Calu3 (cell line): ENCODE results near the gene KRTAP24-1. TPM values are rescaled to one million over a fixed set of nuclear protein-coding genes. Genes with fewer than 3 reads are reported as not detected.

Experiments
- BruUV-seq: library from RNA; stranded (reverse); fragments of 400-500 nt; replicated peaks from 2 replicates; lab custom pipeline; 2021; lab: Mats Ljungman, UMichigan
- CTCF ChIA-PET: fragments of 300-600 bp; sonication (Branson Sonifier 250); formaldehyde crosslinking; loops from one replicate; lab custom pipeline; 2022; ENCODE audit warnings: antibody characterized with exemption; lab: Charles Lee
- DNase-seq: peaks from one replicate; pipeline ENCODE4 v3.0.0; 2022
- H3K27ac Mint-ChIP-seq: one replicate; pipeline ENCODE4 v1.8.0; 2022; ENCODE audit warnings: mixed read lengths; ENCODE audit not compliant: unreplicated experiment
- H3K27me3 Mint-ChIP-seq: one replicate; pipeline ENCODE4 v1.8.0; 2022; ENCODE audit warnings: mixed read lengths; ENCODE audit not compliant: unreplicated experiment
- H3K36me3 Mint-ChIP-seq: one replicate; pipeline ENCODE4 v1.8.0; 2022; ENCODE audit warnings: mild to moderate bottlenecking, moderate library complexity, mixed read lengths; ENCODE audit not compliant: insufficient read depth, unreplicated experiment
- H3K4me1 Mint-ChIP-seq: one replicate; pipeline ENCODE4 v1.8.0; 2022; ENCODE audit warnings: mild to moderate bottlenecking, low read depth, mixed read lengths; ENCODE audit not compliant: unreplicated experiment
- H3K4me3 Mint-ChIP-seq: one replicate; pipeline ENCODE4 v1.8.0; 2022; ENCODE audit warnings: mild to moderate bottlenecking, low read depth, moderate library complexity, mixed read lengths; ENCODE audit not compliant: unreplicated experiment
- H3K9me3 Mint-ChIP-seq: one replicate; pipeline ENCODE4 v1.8.0; 2022; ENCODE audit warnings: low read depth, mixed read lengths; ENCODE audit not compliant: unreplicated experiment
- intact Hi-C: fragments of 100-400 bp; cut with micrococcal nuclease; formaldehyde crosslinking; loops from one replicate; pipeline ENCODE4 v1.10.0; 2022; ENCODE audit not compliant: unreplicated experiment
- total RNA-seq: library from RNA; stranded (reverse); gene quantifications from 2 replicates; pipeline ENCODE4 v1.2.3, GENCODE V29; 2022
- TF ChIP-seq, protein P1 (sequence below): fragments of 200-600 bp; IDR thresholded peaks from one replicate; pipeline ENCODE4 v1.8.0; 2022; ENCODE audit warnings: antibody characterized with exemption; ENCODE audit not compliant: unreplicated experiment

KRTAP24-1 gene
- total RNA-seq, 1 experiment from 2014 or later, result not detected

DNA sequence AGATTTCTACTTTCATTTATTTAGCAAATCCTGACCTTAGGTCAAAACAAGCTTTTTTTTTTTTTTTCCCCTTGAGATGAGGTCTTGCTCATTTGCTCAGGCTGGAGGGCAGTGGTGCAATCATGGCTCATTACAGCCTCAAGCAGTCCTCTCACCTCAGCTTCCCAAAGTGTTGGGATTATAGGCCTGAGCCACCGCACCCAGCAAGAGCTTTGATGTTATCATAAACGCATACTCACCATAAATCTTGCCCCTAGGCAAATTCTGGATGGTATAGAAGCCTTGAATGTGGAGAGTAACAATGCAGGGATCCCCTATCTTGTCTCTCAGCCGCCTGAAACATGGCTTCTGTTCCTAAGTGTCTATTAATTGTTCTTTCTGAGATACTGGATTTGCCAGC is 42.1 kb downstream of the KRTAP24-1 start:
- H3K4me3 Mint-ChIP-seq, result no peak overlapping the region
- intact Hi-C loops, result no loop called here
- H3K36me3 Mint-ChIP-seq, result no peaks in the 10 kb centered on the region
- H3K27ac Mint-ChIP-seq, result no peak overlapping the region
- BruUV-seq, result no TSS peak
- DNase-seq, result no peak
- no peaks in the 10 kb centered on the region for H3K4me1 Mint-ChIP-seq
- no peaks in the 10 kb centered on the region for H3K27me3 Mint-ChIP-seq
- CTCF ChIA-PET, result no interaction called here
- TF ChIP-seq, protein P1, sequence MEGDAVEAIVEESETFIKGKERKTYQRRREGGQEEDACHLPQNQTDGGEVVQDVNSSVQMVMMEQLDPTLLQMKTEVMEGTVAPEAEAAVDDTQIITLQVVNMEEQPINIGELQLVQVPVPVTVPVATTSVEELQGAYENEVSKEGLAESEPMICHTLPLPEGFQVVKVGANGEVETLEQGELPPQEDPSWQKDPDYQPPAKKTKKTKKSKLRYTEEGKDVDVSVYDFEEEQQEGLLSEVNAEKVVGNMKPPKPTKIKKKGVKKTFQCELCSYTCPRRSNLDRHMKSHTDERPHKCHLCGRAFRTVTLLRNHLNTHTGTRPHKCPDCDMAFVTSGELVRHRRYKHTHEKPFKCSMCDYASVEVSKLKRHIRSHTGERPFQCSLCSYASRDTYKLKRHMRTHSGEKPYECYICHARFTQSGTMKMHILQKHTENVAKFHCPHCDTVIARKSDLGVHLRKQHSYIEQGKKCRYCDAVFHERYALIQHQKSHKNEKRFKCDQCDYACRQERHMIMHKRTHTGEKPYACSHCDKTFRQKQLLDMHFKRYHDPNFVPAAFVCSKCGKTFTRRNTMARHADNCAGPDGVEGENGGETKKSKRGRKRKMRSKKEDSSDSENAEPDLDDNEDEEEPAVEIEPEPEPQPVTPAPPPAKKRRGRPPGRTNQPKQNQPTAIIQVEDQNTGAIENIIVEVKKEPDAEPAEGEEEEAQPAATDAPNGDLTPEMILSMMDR, result no peak
- no peaks in the 10 kb centered on the region for H3K9me3 Mint-ChIP-seq

GRCh38 chr21:30238168-30238567 is 44.6 kb downstream of the KRTAP24-1 start:
- H3K9me3 Mint-ChIP-seq, result no peaks in the 10 kb centered on the region
- DNase-seq, result no peak
- TF ChIP-seq, protein P1, result no peak
- no peak overlapping the region for H3K4me3 Mint-ChIP-seq
- no TSS peak for BruUV-seq
- peaks cover 9% of the 10 kb centered on the region for H3K4me1 Mint-ChIP-seq
- intact Hi-C loops, result no loop called here
- H3K27ac Mint-ChIP-seq, result no peak overlapping the region
- no peaks in the 10 kb centered on the region for H3K27me3 Mint-ChIP-seq
- no peaks in the 10 kb centered on the region for H3K36me3 Mint-ChIP-seq
- CTCF ChIA-PET, result no interaction called here

- no peaks in the 10 kb centered on the region for H3K27me3 Mint-ChIP-seq
- no peaks in the 10 kb centered on the region for H3K9me3 Mint-ChIP-seq
- no peak overlapping the region for H3K27ac Mint-ChIP-seq
- TF ChIP-seq, protein P1, result no peak
- no peak overlapping the region for H3K4me3 Mint-ChIP-seq
- CTCF ChIA-PET, result interaction anchor here (0.7 to 1.0 kb wide), 3 partner anchors 13 to 996 kb away, joined by 3 to 4 read pairs (median 3); no protein-coding TSS in a partner anchor
- H3K4me1 Mint-ChIP-seq, result peaks cover 9% of the 10 kb centered on the region
- no peaks in the 10 kb centered on the region for H3K36me3 Mint-ChIP-seq
- DNase-seq, result no peak
- intact Hi-C loops, result no loop called here
- BruUV-seq, result no TSS peak
Measured at GRCh38 chr21:30234643-30235042, 48.1 kb downstream of the KRTAP24-1 start.

GRCh38 chr21:30234050-30234449 is 48.7 kb downstream of the KRTAP24-1 start:
- CTCF ChIA-PET, result interaction anchor here (1.0 kb wide), 1 partner anchor 31 kb away, joined by 3 read pairs; no protein-coding TSS in a partner anchor
- DNase-seq, result no peak
- TF ChIP-seq, protein P1, result no peak
- Mint-ChIP-seq H3K4me1 (peaks cover 9% of the 10 kb centered on the region), H3K27me3 (no peaks in the 10 kb centered on the region), H3K9me3 (no peaks in the 10 kb centered on the region), H3K4me3 (no peak overlapping the region), H3K27ac (peak overlapping the region; percentile 68), H3K36me3 (no peaks in the 10 kb centered on the region)
- no TSS peak for BruUV-seq
- intact Hi-C loops, result no loop called here
